PC-3 (cell line): Measurements from ENCODE around the gene MTCL3.

ENCODE experiments used
- CTCF ChIP-seq: fragments of 300-600 bp; sonication (generic); conservative IDR thresholded peaks from 2 replicates; pipeline ENCODE4 v1.5.1; 2017; ENCODE audit warnings: antibody characterized with exemption, low read depth, mild to moderate bottlenecking, low read length
- EZH2 ChIP-seq: fragments of 300-600 bp; sonication (generic); IDR thresholded peaks from one replicate; pipeline ENCODE4 v1.6.1; 2017; ENCODE audit warnings: antibody characterized with exemption, mild to moderate bottlenecking, low read length; ENCODE audit not compliant: unreplicated experiment
- EZH2phosphoT487 ChIP-seq: fragments of 300-600 bp; sonication (generic); IDR thresholded peaks from 2 replicates; pipeline ENCODE4 v1.6.1; 2018; ENCODE audit warnings: mild to moderate bottlenecking, antibody characterized with exemption, low read length, borderline replicate concordance

- TF ChIP-seq CTCF (no peak), EZH2 (no peak), EZH2phosphoT487 (no peak)
Measured at GRCh38 chr6:127550403-127550802, 31.3 kb upstream of the MTCL3 start.
